HG02973 (cell line): ENCODE measurements around the gene TMPRSS13.
"Not testable (repeated sequence)": the region's sequence is repeated elsewhere in the genome, so short reads cannot be mapped to it uniquely, and the experiment has no call there.

Experiments used
- ATAC-seq: cut with Tn5 transposase; IDR thresholded peaks from one replicate; pipeline ENCODE4 v1.9.1; 2021; ENCODE audit warnings: moderate library complexity; ENCODE audit not compliant: unreplicated experiment

TMPRSS13 gene

DNA sequence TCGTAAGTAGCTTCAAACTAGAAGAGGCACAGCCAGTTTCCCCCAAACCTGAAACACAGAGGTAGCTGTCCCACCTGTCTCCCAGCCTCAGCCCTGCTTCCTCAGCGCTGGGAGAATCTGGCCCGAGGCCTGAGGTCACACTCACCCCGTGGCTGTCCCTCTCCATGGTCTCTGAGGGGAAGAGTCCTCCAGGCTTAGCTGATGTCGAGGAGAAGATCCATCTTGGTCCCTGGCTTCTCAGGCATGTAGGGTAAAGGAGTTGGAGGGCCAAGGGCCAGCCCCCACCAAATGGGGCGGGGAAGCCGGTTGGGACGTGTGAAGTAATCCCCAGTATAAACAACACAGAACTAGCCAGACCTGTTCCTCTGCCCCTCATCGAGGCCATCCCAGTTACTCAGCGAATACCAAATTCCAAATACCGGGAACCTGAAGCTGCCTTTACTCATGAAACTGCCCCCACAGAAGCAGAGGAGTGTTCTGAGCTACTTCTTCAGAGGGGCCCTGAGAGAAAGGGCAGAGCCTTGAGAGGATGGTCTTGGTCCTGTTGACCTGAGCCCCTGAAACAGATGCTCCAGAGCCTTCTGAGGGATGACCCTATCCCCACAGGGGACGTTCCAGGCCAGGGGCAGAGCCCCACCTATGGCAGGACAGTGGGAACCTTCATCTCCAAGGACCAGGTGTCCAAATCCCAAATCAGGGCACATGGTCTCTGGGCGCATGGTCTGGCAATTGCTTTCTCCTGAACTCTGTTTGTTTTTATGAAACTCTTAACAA is at the start of gene TMPRSS13:
TMPRSS13 (minus strand) TSS at position 261 of the 774 bp plus-strand sequence; CDS start at position 166, 95 bp downstream.
- no peak for ATAC-seq

DNA sequence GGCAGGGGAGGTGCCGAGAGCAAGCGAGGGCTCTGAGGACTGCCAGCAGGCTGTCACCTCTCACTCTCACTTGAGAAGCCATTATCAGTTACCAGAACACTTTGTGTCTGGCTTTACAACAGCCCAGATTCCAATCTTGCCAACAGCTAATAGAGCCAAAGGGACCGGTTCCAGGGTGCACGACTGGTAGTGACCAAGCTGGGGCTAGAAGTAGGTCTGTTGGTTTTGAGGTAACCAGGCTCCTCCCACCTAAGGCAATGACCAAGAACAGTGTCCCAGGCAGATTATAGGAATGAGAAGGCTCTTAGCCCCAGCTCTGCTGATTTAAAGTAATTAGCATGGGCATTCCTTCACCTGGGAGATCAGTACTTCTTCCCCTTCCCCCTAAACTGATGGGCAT is 49.8 kb upstream of the TMPRSS13 start:
- ATAC-seq = no peak

DNA sequence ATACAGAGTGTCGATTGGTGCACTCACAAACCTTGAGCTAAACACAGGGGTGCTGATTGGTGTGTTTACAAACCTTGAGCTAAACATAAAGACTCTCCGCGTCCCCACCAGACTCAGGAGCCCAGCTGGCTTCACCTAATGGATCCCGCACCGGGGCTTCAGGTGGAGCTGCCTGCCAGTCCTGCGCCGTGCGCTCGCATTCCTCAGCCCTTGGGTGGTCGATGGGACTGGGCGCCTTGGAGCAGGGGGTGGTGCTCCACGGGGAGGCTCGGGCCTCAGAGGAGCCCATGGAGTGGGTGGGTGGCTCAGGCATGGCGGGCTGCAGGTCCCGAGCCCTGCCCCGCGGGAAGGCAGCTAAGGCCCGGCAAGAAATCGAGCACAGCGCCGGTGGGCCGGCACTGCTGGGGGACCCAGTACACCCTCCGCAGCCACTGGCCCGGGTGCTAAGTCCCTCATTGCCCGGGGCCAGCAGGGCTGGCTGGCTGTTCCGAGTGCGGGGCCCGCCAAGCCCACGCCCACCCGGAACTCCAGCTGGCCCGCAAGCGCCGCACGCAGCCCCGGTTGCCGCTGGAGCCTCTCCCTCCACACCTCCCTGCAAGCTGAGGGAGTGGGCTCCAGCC is 49.2 kb upstream of the TMPRSS13 start:
- not testable (repeated sequence) for ATAC-seq

DNA sequence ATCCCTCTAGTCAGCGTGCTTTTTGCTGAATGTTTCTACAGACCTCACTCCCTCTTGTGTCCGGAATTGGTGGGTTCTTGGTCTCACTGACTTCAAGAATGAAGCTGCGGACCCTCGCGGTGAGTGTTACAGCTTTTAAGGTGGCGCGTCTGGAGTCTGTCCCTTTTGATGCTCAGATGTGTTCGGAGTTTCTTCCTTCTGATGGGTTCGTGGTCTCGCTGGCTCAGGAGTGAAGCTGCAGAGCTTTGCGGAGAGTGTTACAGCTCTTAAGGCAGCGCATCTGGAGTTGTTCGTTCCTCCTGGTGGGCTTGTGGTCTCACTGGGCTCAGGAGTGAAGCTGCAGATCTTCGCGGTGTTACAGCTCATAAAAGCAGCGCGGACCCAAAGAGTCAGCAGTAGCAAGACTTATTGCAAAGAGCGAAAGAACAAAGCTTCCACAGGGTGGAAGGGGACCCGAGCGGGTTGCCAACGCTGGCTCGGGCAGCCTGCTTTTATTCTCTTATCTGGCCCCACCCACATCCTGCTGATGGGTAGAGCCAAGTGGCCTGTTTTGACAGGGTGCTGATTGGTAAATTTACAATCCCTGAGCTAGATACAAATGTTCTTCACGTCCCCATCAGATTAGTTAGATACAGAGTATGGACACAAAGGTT is 48.5 kb upstream of the TMPRSS13 start:
- not testable (repeated sequence) for ATAC-seq

GRCh38 chr11:117977029-117977428 is 47.8 kb upstream of the TMPRSS13 start:
- ATAC-seq = no peak

DNA sequence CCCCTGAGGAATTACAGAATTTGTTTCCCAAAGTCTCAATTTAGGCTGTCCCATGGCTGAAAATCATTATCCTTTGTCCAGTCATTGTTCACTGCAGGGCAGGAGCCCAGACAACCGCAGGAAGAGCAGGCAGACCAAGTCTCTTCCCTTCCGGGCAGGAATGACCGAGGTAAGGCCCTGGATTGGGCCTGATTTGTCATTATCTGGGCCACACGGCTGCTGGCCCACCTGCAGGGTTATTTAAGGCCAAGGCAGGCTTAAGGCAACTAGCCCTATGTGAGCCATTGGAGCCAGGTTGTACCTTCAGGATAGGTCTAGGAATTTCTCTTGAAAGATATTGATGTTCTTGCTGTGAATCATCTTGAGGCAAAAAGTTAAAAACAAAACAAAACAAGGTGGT is 47.2 kb upstream of the TMPRSS13 start:
- no peak for ATAC-seq

- no peak for ATAC-seq
Measured at GRCh38 chr11:117973503-117973860, 44.3 kb upstream of the TMPRSS13 start.

DNA sequence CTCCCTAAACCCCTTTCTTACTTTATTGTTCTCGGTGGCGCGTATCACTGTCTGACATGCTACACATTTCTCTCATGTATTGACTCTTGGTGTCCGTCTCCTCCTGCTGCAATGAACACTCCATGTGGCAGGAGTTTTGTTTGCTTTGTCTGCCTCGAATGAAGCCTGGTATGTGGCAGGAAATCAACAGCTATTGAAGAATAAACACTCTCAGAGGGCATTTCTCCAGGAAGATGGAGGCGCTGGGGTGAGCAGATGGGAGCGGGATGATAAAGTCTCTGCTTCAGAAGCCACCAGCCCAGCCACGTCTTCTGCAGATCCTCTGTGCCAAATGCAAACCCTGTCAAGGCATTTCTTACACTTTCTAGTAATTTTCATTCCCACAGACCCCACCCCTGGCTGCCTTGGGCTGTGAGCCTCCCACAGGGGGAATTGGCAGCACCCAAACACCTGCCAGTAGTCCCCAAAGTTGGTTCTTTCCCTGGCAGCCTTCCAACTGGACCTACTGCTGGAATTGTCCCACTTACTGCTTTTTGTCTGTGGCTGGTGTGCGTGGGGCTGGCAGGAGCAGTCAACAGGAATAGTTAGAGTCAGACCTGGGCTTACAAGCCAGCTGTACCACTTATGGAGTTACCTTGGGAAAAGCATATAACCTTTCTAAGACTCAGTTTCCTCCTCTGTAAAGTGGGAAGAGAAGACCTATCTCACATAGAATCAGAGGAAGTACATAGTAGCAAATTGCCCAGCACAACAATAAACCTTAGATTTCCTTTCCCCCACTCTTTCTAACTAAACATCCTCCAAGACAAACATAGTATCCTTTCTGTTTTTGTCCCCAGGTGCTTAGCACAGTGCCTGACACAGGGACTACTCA is 43.7 kb upstream of the TMPRSS13 start:
- no peak for ATAC-seq

GRCh38 chr11:117972044-117972443 is 42.8 kb upstream of the TMPRSS13 start:
- ATAC-seq = no peak

GRCh38 chr11:117970400-117971024 is 41.3 kb upstream of the TMPRSS13 start:
- ATAC-seq = no peak

DNA sequence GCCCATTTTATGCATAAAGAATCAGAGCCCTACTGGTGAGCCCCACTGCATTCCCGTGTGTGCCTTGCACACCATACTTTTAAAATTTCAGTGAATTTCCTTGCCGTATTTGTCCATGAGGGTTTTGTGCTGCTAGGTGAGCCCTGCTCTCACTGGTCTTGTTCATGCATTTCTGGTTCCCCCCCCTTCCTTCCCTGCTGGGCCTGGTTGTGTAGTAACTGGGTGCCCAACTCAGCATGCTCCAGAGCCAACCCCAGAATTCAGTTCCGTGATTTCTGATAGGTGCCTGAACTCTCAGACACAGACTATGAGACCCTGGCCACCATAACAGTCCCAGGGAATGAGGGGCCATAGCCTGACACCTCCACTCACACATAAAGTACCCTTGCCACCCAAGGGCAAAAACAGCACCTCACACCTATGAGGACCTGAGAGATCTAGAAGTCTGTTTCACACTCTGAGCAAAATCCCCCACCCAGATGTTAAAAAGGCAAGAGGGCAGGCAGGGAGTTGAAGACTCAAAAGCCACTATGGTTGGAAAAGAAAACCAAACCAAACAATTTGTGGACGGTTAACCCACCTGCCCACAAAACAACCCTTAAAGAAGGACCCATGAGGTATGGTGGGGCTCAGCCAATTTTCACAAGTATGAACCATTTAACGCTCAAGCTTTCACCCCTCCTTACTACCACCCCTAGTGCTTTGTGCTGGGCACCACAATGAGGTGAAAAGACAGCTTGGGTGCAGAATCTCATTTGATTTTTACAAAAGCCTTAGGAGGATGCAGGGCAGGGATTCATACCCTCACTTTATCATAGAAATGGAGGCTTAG is 40.2 kb upstream of the TMPRSS13 start:
- ATAC-seq = no peak

DNA sequence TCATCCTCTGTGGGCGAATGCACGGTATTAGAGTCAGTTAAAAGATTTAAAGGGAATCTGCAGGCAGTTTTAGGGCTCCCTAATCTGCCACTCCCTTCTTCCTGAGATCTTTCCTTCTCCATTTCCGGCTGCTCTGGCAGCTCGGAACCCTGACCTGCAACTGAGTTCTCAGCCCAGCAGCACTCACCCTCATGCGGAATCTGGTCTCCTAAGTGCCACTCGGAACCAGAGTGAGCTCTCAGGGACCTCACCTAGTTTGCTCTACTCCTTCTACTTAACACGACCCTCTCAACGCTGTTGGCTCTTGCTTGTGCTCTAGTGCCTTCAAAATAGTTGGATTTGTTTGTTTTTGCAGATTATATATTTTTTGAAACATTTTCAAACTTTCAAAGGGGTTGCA is 37.7 kb upstream of the TMPRSS13 start:
- ATAC-seq = no peak

GRCh38 chr11:117962826-117963225 is 33.6 kb upstream of the TMPRSS13 start:
- ATAC-seq = no peak

DNA sequence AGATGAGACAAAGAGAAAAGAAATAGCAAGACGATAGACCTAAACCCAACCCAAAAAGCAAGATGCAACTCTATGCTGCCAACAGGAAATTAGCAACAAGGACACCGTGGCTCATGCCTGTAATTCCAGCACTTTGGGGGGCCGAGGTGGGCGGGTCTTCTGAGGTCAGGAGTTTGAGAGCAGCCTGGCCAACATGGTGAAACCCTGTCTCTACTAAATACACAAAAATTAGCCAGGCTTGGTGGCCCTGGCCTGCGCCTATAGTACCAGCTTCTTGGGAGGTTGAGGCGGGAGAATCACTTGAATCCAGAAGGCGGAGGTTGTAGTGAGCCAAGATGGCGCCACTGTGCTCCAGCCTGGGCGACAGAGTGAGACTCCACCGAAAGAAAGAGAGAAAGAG is 32.7 kb upstream of the TMPRSS13 start:
- no peak for ATAC-seq

DNA sequence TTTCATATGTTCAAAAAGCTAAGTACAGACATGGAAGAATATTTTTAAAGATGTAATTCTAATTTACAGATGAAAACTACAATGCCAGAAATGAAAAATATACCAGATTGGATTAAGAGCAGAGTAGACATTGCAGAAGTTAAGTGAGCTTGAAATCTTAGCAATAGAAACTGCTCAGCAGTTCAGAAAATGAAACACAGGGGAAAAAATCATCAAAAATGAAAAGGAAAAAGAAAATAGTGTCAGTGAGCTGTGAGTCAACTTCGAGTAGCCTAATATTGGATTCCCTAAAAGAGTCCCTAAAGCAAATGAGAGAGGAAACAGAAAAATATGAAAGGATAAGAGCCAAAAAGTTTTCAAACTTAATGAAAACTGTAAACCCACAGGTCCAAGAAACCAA is 31.2 kb upstream of the TMPRSS13 start:
- ATAC-seq = no peak

- ATAC-seq = no peak
Measured at GRCh38 chr11:117959438-117960149, 30.4 kb upstream of the TMPRSS13 start.

DNA sequence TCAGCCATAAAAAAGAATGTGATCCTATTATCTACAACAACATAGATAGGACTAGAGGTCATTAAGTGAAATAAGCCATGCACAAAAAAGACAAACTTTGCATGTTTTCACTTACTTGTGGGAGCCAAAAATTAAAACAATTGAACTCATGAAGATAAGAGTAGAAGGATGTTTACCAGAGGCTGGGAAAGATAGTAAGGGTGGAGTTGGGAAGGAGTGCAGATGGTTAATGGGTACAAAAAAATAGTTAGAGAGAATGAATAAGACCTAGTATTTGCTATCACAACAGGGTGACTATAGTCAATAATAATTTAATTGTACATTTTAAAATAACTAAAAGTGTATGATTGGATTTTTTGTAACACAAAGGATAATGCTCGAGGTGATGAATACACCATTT is 29.7 kb upstream of the TMPRSS13 start:
- ATAC-seq = no peak

DNA sequence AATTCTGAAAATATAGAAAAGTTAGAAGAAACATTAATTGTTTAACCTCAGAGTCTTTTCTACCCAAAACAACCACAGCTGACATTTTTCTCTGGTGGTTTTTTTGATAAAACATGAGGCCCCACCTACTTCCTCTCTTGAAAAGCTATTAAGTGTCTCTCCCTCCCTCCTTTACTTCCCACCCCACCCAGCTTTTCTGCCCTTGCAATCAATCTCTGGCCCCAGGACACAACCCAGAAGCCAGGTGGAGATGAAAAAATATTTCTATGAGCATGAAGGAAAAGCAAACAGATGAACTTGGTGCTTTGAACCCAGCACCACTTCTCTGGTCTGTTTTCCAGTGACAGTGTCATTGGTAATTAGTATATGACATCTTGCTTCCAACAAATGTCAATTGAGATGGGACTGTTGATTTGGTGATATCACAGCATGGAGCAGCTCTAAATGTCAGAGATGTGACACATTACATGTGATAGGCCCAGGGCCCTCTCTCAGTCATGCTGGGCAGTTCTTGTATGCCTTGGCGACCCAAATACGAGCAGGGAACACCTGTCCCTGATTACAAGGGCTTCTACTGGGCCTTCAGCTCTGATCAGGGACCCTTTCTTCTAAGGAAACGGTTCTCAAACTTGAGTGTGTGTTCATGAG is 23.9 kb upstream of the TMPRSS13 start:
- ATAC-seq = no peak
